Upper lobe of right lung (tissue), 1 donor: ENCODE data around the gene TLR9. TPM values are rescaled to one million over a fixed set of nuclear protein-coding genes. Genes with fewer than 3 reads are reported as not detected.

Experiments
- ATAC-seq: fragments of 200-7000 bp; cut with Tn5 transposase; one replicate; pipeline ENCODE4 v1.9.1; 2020; ENCODE audit warnings: mild to moderate bottlenecking, moderate library complexity
- DNase-seq: peaks from one replicate; pipeline ENCODE4 v3.0.0-alpha.2; 2020
- H3K27ac ChIP-seq: fragments of 200-600 bp; one replicate; pipeline ENCODE4 v1.8.0; 2022
- H3K27me3 ChIP-seq: fragments of 200-600 bp; one replicate; pipeline ENCODE4 v1.8.0; 2022; ENCODE audit warnings: mild to moderate bottlenecking
- H3K36me3 ChIP-seq: fragments of 200-600 bp; one replicate; pipeline ENCODE4 v1.8.0; 2022
- H3K4me1 ChIP-seq: fragments of 200-600 bp; one replicate; pipeline ENCODE4 v1.8.0; 2022
- H3K4me3 ChIP-seq: fragments of 200-600 bp; one replicate; pipeline ENCODE4 v1.8.0; 2022; ENCODE audit warnings: mild to moderate bottlenecking
- H3K9me3 ChIP-seq: fragments of 200-600 bp; one replicate; pipeline ENCODE4 v1.8.0; 2022
- intact Hi-C: fragments of 100-400 bp; cut with DNase I; formaldehyde crosslinking; loops from one replicate; pipeline ENCODE4 v1.11.0; 2022
- total RNA-seq: library from RNA; stranded (reverse); fragmentation: NEBNext Ultra II Directional; extraction: Animal tissue kit (Norgen Biotek cat#: 25700); gene quantifications from one replicate; pipeline ENCODE4 v1.2.1, GENCODE V29; 2021
- TF ChIP-seq, protein P1 (sequence below): fragments of 200-600 bp; IDR thresholded peaks from one replicate; pipeline ENCODE4 v1.8.0; 2022; ENCODE audit warnings: antibody characterized with exemption
- donor health status: DM: no; HTN: yes; CAD: no; lungs with severe emphysema.

TLR9 gene
- total RNA-seq, 1 donor from 2014 or later = 0.87 TPM

DNA sequence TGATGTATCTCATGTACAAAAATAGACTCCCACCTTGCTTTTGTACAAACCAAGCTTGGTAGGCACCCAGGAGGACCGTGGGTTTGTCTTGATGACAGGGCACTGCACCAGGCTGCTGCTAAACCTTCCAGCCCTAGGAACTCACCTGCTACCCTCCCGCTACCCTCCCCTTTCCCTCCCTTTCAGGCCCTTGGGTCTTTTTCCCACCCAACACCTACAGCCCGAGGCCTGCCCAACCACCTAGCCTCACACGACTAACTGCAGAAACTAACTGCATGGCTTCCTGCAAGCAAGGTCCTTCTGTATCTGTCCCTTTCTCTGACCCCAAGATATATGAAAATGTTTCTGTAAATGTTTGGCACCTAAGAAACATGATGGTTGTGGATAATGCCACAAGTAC, 31.2 kb upstream of the TLR9 start:
- no peak overlapping the region for H3K27ac ChIP-seq
- no peak overlapping the region for H3K4me3 ChIP-seq
- H3K27me3 ChIP-seq = no peaks in the 10 kb centered on the region
- H3K4me1 ChIP-seq = peaks cover 12% of the 10 kb centered on the region
- intact Hi-C loops = no loop called here
- TF ChIP-seq, protein P1, sequence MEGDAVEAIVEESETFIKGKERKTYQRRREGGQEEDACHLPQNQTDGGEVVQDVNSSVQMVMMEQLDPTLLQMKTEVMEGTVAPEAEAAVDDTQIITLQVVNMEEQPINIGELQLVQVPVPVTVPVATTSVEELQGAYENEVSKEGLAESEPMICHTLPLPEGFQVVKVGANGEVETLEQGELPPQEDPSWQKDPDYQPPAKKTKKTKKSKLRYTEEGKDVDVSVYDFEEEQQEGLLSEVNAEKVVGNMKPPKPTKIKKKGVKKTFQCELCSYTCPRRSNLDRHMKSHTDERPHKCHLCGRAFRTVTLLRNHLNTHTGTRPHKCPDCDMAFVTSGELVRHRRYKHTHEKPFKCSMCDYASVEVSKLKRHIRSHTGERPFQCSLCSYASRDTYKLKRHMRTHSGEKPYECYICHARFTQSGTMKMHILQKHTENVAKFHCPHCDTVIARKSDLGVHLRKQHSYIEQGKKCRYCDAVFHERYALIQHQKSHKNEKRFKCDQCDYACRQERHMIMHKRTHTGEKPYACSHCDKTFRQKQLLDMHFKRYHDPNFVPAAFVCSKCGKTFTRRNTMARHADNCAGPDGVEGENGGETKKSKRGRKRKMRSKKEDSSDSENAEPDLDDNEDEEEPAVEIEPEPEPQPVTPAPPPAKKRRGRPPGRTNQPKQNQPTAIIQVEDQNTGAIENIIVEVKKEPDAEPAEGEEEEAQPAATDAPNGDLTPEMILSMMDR = no peak
- no peaks in the 10 kb centered on the region for H3K9me3 ChIP-seq
- ATAC-seq (no peak), DNase-seq (no peak)
- H3K36me3 ChIP-seq = peaks cover 96% of the 10 kb centered on the region

DNA sequence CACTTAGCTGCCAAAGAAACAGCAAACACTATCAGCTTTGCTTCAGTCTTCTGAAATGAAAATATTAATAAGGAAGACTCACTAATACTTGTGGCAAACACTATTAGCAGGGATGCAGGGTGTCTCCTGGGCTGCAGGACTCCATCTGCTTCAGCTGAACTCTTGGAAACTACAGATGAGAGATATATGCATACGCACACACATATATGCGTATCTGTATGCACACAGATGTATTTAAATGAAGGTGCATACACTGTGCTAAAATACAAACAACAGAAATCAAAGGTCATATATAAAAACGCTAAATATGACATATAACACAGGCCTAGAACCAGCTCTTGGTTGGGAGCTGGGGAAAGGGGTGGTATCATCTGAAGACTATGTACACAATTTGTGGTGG, 30.7 kb upstream of the TLR9 start:
- peaks cover 96% of the 10 kb centered on the region for H3K36me3 ChIP-seq
- peaks cover 12% of the 10 kb centered on the region for H3K4me1 ChIP-seq
- ATAC-seq (no peak), DNase-seq (no peak)
- H3K27ac ChIP-seq = no peak overlapping the region
- intact Hi-C loops = no loop called here
- TF ChIP-seq, protein P1 = no peak
- H3K9me3 ChIP-seq = no peaks in the 10 kb centered on the region
- H3K4me3 ChIP-seq = no peak overlapping the region
- no peaks in the 10 kb centered on the region for H3K27me3 ChIP-seq

DNA sequence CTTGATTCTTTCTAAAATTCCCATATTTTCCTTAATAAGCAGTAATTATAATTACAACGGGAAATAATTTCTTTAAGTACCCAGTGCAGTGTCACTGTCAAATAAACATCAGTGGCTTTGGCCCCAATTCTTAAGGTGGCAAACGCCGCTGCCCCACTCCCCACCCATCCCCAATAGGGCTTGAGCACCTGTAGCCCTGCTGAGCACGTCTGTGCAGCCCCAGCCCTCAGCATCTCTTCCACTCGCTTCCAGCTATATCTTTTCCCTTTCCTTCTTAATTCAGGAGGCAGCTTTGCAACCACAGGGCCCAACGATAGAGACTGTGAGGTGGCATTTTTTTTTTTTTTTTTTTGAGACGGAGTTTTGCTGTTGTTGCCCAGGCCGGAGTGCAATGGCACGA, 29.2 kb upstream of the TLR9 start:
- intact Hi-C loops = no loop called here
- H3K27ac ChIP-seq = no peak overlapping the region
- DNase-seq (no peak), ATAC-seq (no peak)
- TF ChIP-seq, protein P1 = no peak
- H3K4me1 ChIP-seq = peaks cover 12% of the 10 kb centered on the region
- no peak overlapping the region for H3K4me3 ChIP-seq
- no peaks in the 10 kb centered on the region for H3K9me3 ChIP-seq
- peaks cover 91% of the 10 kb centered on the region for H3K36me3 ChIP-seq
- H3K27me3 ChIP-seq = no peaks in the 10 kb centered on the region

DNA sequence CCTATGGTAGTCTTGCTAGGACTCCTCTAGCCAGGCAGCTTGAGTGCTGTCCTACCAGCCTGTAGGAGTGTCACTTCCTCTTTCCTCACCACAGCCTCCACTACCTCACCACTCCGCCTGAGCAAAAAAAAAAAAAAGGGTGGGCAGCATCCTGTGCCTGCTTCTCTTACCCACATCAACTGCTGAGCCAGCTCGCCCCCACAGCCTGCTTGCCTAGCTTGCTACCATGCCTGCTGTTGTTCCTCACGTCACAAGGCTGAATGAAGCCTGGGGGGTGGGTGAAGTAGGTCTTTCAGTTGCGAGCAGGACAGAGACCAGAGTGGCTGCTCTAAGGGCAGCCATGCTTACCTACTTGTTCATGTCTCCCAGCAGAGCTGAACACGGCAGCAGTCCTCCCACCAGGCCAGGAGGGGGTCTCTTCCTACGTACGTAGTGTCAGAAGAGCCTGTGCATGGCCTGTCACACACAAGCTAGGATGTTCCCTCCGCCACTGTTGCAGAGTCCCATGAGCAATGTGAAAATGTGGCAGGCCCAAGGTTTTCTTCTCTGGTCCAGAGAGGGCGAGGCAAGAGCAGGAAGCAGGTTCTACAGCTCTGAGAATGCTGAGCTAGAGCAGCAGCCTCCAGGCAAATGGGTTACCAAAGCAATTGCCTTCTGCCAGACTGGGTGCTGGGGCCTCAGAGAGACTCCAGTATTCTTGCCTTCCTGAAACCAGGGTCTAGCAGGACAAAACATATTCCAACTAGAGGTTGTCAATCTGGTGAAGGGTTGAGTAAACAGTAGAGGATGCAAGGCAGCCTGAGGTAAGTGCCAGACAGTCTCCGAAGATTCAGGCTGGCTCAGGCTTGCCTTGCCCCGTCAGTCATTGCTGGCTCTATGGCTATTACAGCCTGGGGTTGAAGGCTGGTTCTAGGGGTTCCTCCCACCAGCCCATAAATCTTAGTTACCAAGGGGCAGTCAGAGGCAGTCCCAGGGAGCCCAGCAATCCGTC, 28.2 kb upstream of the TLR9 start:
- Histone ChIP-seq H3K27me3 (no peaks in the 10 kb centered on the region), H3K36me3 (peaks cover 90% of the 10 kb centered on the region), H3K4me1 (peaks cover 12% of the 10 kb centered on the region), H3K4me3 (no peak overlapping the region), H3K27ac (peak overlapping the region; percentile 69), H3K9me3 (no peaks in the 10 kb centered on the region)
- TF ChIP-seq, protein P1 = no peak
- intact Hi-C loops = no loop called here
- ATAC-seq (peak; percentile 94), DNase-seq (peak; percentile 83)

DNA sequence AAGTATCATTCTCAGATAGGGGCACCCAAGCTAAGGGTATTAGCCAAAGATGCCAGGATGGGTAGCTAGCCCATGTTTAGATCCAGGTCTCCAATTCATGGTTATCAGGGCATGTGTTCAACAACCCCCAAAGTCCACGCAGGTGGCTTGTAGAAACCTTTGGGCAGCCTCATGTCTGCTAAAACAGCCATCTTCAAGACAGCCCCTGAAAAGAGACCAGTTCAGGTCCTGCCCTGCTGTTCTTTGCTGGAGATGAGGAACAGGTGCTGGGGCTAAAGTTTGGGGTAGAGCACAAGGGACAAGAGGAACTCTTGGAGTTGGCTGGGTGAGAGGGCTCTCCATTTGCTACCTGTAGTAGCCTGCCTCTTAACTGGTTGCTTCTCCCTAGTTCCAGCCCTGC, 24.7 kb upstream of the TLR9 start:
- DNase-seq = peak; percentile 16
- Histone ChIP-seq H3K4me1 (peaks cover 22% of the 10 kb centered on the region), H3K27me3 (no peaks in the 10 kb centered on the region), H3K4me3 (no peak overlapping the region), H3K36me3 (peaks cover 61% of the 10 kb centered on the region), H3K9me3 (no peaks in the 10 kb centered on the region), H3K27ac (no peak overlapping the region)
- intact Hi-C loops = no loop called here
- no peak for ATAC-seq
- TF ChIP-seq, protein P1 = no peak
